ENCODE measurements around the gene ISLR.

- TF ChIP-seq EZH2 (IDR thresholded peaks at IDR 0.05; ENCODE audit: insufficient read depth, poor library complexity, severe bottlenecking) (no peak), EZH2phosphoT487 (IDR thresholded peaks at IDR 0.05; ENCODE audit: insufficient read depth, low read depth) (no peak)
Observed at GRCh38 chr15:74207652-74208440, 34.3 kb downstream of the ISLR start.
